GM23338 (cell line): ENCODE results near the gene EPHB6.

Experiments
- EZH2 ChIP-seq: fragments of 200-600 bp; sonication (generic); IDR thresholded peaks from one replicate; pipeline ENCODE4 v1.8.0; 2017; ENCODE audit warnings: antibody characterized with exemption, mild to moderate bottlenecking, low read depth; ENCODE audit not compliant: unreplicated experiment
- JUNB ChIP-seq: IDR thresholded peaks from one replicate; pipeline ENCODE4 v1.6.1; 2016; ENCODE audit warnings: antibody characterized with exemption; ENCODE audit not compliant: unreplicated experiment
- POLR2AphosphoS5 ChIP-seq: IDR thresholded peaks from 2 replicates; pipeline ENCODE4 v1.6.1; 2016; ENCODE audit warnings: antibody characterized with exemption, low read depth
- TF ChIP-seq, protein P1 (sequence below), 2 experiments: fragments of 200-600 bp in 1 of 2; sonication (generic) in 1 of 2; conservative IDR thresholded peaks; 2 replicates each; pipeline versions ENCODE4 v1.5.1 to v1.6.1; 2016 to 2017; ENCODE audit warnings: antibody characterized with exemption in 2 of 2, low read depth in 2 of 2, mild to moderate bottlenecking in 2 of 2, moderate library complexity in 1 of 2
- TF ChIP-seq, protein P2 (sequence below): IDR thresholded peaks from one replicate; pipeline ENCODE4 v1.6.1; 2018; ENCODE audit warnings: antibody characterized with exemption; ENCODE audit not compliant: unreplicated experiment

DNA sequence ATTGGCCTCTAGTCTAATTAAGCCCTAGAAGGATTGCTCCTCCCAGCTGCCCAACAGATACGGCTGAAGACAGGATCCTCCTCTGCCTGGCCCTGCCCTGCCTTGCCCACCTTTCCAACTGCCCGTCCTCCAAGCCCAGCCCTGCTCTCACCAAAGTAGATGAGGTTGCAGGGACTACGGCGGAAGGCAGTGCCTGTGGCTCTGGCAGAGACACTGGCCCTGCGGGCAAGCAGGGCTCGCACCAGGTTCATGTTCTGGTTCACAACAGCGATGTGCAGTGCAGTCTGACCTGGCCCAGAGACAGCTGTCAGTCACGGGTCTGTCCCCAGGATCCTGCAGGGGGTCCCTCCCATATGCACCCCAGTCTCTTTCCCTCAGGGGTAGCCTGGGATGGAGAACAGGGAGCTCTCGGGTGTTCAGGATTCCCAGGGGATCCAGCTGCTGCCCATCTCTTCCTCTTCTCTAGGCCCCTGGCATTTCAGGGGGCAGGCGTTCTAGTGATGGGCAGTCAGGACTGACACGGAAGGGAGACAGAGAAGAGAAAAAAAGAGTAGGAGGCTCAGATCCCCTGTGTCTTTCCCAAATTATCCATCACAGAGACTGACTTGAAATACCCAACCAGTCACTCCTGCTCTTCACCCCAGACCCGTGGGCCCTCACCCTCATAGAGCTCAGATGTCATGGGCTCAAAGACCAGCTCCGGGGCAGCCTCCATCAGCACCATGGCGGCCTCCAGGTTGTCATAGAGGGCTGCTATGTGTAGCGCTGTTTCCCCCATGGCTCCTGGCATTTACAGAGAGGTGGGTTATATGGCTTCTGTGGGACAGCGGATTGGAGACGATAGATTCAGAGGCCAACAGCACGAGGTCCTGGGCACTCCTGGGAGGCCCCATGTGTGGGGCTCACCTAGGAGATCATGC, 22.4 kb downstream of the EPHB6 start:
- TF ChIP-seq, protein P1, sequence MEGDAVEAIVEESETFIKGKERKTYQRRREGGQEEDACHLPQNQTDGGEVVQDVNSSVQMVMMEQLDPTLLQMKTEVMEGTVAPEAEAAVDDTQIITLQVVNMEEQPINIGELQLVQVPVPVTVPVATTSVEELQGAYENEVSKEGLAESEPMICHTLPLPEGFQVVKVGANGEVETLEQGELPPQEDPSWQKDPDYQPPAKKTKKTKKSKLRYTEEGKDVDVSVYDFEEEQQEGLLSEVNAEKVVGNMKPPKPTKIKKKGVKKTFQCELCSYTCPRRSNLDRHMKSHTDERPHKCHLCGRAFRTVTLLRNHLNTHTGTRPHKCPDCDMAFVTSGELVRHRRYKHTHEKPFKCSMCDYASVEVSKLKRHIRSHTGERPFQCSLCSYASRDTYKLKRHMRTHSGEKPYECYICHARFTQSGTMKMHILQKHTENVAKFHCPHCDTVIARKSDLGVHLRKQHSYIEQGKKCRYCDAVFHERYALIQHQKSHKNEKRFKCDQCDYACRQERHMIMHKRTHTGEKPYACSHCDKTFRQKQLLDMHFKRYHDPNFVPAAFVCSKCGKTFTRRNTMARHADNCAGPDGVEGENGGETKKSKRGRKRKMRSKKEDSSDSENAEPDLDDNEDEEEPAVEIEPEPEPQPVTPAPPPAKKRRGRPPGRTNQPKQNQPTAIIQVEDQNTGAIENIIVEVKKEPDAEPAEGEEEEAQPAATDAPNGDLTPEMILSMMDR (conservative IDR thresholded peaks at IDR 0.05; ENCODE audit: low read depth in 2 of 2), result no peak
- TF ChIP-seq, protein P2, sequence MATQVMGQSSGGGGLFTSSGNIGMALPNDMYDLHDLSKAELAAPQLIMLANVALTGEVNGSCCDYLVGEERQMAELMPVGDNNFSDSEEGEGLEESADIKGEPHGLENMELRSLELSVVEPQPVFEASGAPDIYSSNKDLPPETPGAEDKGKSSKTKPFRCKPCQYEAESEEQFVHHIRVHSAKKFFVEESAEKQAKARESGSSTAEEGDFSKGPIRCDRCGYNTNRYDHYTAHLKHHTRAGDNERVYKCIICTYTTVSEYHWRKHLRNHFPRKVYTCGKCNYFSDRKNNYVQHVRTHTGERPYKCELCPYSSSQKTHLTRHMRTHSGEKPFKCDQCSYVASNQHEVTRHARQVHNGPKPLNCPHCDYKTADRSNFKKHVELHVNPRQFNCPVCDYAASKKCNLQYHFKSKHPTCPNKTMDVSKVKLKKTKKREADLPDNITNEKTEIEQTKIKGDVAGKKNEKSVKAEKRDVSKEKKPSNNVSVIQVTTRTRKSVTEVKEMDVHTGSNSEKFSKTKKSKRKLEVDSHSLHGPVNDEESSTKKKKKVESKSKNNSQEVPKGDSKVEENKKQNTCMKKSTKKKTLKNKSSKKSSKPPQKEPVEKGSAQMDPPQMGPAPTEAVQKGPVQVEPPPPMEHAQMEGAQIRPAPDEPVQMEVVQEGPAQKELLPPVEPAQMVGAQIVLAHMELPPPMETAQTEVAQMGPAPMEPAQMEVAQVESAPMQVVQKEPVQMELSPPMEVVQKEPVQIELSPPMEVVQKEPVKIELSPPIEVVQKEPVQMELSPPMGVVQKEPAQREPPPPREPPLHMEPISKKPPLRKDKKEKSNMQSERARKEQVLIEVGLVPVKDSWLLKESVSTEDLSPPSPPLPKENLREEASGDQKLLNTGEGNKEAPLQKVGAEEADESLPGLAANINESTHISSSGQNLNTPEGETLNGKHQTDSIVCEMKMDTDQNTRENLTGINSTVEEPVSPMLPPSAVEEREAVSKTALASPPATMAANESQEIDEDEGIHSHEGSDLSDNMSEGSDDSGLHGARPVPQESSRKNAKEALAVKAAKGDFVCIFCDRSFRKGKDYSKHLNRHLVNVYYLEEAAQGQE, result no peak
- TF ChIP-seq POLR2AphosphoS5 (no peak), EZH2 (no peak), JUNB (no peak)
